Spleen (tissue), 11 donors: Measurements from ENCODE around the gene USE1. TPM values are rescaled to one million over a fixed set of nuclear protein-coding genes. Genes with fewer than 3 reads are reported as not detected.

Experiments used
- DNase-seq: peaks from one replicate; pipeline ENCODE4 v3.0.0-alpha.2; 2020
- H3K27ac ChIP-seq, 8 donors: fragments of 200-600 bp; sonication (generic) in 7 of 8; 1 replicate in 4 of 8; 2 replicates in 4 of 8; pipeline versions ENCODE4 v1.5.0 to v1.8.0; 2016 to 2021; ENCODE audit warnings: inconsistent platforms in 4 of 8, mild to moderate bottlenecking in 4 of 8, moderate library complexity in 1 of 8
- H3K27me3 ChIP-seq, 7 donors: fragments of 200-600 bp; sonication (generic) in 6 of 7; replicated peaks in 1 of 7; 1 replicate in 4 of 7; 2 replicates in 3 of 7; pipeline versions ENCODE4 v1.5.0 to v1.8.0; 2016 to 2021; ENCODE audit warnings: inconsistent platforms in 3 of 7, mild to moderate bottlenecking in 1 of 7
- H3K36me3 ChIP-seq, 6 donors: fragments of 200-600 bp; sonication (generic) in 5 of 6; 1 replicate in 4 of 6; 2 replicates in 2 of 6; pipeline versions ENCODE4 v1.5.0 to v1.8.0; 2016 to 2021; ENCODE audit warnings: inconsistent platforms in 2 of 6
- H3K4me1 ChIP-seq, 6 donors: fragments of 200-600 bp; sonication (generic) in 5 of 6; 1 replicate in 3 of 6; 2 replicates in 3 of 6; pipeline versions ENCODE4 v1.5.0 to v1.8.0; 2016 to 2021; ENCODE audit warnings: inconsistent platforms in 3 of 6
- H3K4me3 ChIP-seq, 8 donors: fragments of 200-600 bp; sonication (generic) in 7 of 8; 1 replicate in 4 of 8; 2 replicates in 4 of 8; pipeline versions ENCODE4 v1.5.0 to v1.8.0; 2016 to 2021; ENCODE audit warnings: inconsistent platforms in 4 of 8, mild to moderate bottlenecking in 4 of 8, moderate library complexity in 2 of 8
- H3K9me3 ChIP-seq, 8 donors: fragments of 200-600 bp; sonication (generic) in 7 of 8; 1 replicate in 4 of 8; 2 replicates in 4 of 8; pipeline versions ENCODE4 v1.5.0 to v1.8.0; 2016 to 2021; ENCODE audit warnings: inconsistent platforms in 4 of 8
- CTCF ChIP-seq, 11 experiments: fragments of 200-600 bp in 7 of 11; fragments of 450-650 bp in 4 of 11; sonication (generic) in 4 of 11; IDR thresholded peaks in 8 of 11; conservative IDR thresholded peaks in 3 of 11; 1 replicate in 7 of 11; 2 replicates in 4 of 11; pipeline versions ENCODE4 v1.4.0 to v1.8.0; 2016 to 2021; ENCODE audit warnings: antibody characterized with exemption in 11 of 11, inconsistent platforms in 4 of 11, mild to moderate bottlenecking in 1 of 11
- POLR2A ChIP-seq, 3 donors: fragments of 450-650 bp; IDR thresholded peaks; one replicate each; pipeline ENCODE4 v1.5.1; 2017; ENCODE audit warnings: antibody characterized with exemption in 3 of 3, mild to moderate bottlenecking in 1 of 3
- POLR2AphosphoS5 ChIP-seq, 3 donors: sonication (generic); formaldehyde crosslinking; IDR thresholded peaks; one replicate each; pipeline ENCODE4 v1.5.1; 2017; ENCODE audit warnings: antibody characterized with exemption in 3 of 3
- WGBS, 5 donors: extraction: QIAGEN DNeasy Blood & Tissue Kit in 3 of 5; methylation state at CpG; one replicate each; pipeline versions ENCODE4 v1.1.5 to v1.1.7; 2013 to 2018; 5-methylcytosine and 5-hydroxymethylcytosine counted together
- intact Hi-C: fragments of 100-400 bp; cut with DNase I; formaldehyde crosslinking; loops from one replicate; pipeline ENCODE4 v1.15.0; 2023; ENCODE audit warnings: low total_unique reads
- polyA plus RNA-seq, 3 donors: library from polyadenylated mRNA; stranded (reverse); fragments of 200-250 nt; gene quantifications; one replicate each; pipeline ENCODE4 v1.2.1, GENCODE V29; 2013
- total RNA-seq, 7 donors: library from RNA; depleted of rRNA in 3 of 7; stranded (reverse); fragments of >200 nt in 3 of 7; fragmentation: NEBNext Ultra II Directional in 4 of 7; extraction: Animal tissue kit (Norgen Biotek cat#: 25700) in 4 of 7; gene quantifications; one replicate each; pipeline versions ENCODE4 v1.1.0 to v1.2.1, GENCODE V29; 2016 to 2021
- donor health status: healthy with polysubstance abuse.
- donor health status: DM: no; HTN: no; CAD: no; lungs with moderate emphysema.
- donor health status: DM: no; HTN: no; CAD: no.
- donor health status: Bipolar disorder and iron deficiency.
- donor health status: healthy.
- donor health status: DM: no; HTN: no; CAD: no.
- donor health status: DM: yes; HTN: yes; CAD: no.

Gene USE1
- total and polyA plus RNA-seq, 10 donors: 17.2 to 74.4 (median 28.6) TPM

- H3K27me3 ChIP-seq: no peaks in the 10 kb centered on the region
- H3K9me3 ChIP-seq: no peaks in the 10 kb centered on the region
- no peak overlapping the region for H3K27ac ChIP-seq
- peaks cover 4 to 20% (median 17%) of the 10 kb centered on the region in 6 donors for H3K4me1 ChIP-seq
- intact Hi-C loops: no loop called here
- H3K4me3 ChIP-seq: no peak overlapping the region
- 94 to 98% (median 98%) methylated on average over 6 to 8 of the region's 8 CpGs for WGBS, 5 donors
- TF ChIP-seq POLR2AphosphoS5 (IDR thresholded peaks at IDR 0.05): no peak
- no peak for DNase-seq
- H3K36me3 ChIP-seq: peaks cover 0 to 43% (median 25%) of the 10 kb centered on the region in 6 donors
Observed at GRCh38 chr19:17219286-17219685, 4.1 kb downstream of the USE1 start.

DNA sequence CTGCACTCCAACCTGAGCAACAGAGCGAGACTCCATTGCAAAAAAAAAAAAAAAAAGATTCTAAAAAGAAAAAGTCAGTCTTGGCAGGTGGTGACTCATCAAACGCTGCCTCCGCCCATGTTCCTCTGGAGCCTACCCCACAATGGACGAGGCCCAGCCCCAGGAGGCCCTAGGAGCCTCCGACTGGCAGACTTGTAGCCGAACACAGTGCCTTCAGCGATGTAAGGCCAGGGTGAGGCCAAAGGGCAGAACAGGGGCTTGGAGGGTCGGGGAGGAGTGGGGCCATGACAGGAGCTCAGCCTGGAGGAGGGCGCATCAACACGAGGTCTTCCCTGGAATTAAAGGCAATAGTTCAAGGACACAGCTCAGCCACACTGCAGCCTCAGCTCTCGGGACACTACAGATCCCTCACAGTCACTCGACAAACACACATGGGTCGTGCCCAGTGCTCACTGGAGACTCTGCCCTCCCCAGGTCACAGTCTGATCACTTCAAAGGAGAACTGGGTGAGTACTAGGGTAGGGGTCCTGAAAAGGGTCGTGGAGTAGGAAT lies 5.1 kb downstream of the USE1 start:
- Histone ChIP-seq H3K36me3 (peaks cover 0 to 43% (median 25%) of the 10 kb centered on the region in 6 donors), H3K27ac (no peak overlapping the region), H3K4me1 (peaks cover 0 to 19% (median 9%) of the 10 kb centered on the region in 6 donors), H3K4me3 (no peak overlapping the region), H3K27me3 (no peaks in the 10 kb centered on the region), H3K9me3 (no peaks in the 10 kb centered on the region)
- TF ChIP-seq POLR2A (IDR thresholded peaks at IDR 0.05) (no peak), CTCF (IDR thresholded peaks at IDR 0.05 in 8 of 11, conservative IDR thresholded peaks at IDR 0.05 in 3 of 11) (no peak), POLR2AphosphoS5 (IDR thresholded peaks at IDR 0.05) (peak in 1 of 3 donors; percentile 31)
- DNase-seq: no peak
- intact Hi-C loops: no loop called here
- WGBS, 5 donors: 50 to 65% (median 62%) methylated on average over 11 to 14 of the region's 14 CpGs

- no peak for TF ChIP-seq CTCF (IDR thresholded peaks at IDR 0.05 in 8 of 11, conservative IDR thresholded peaks at IDR 0.05 in 3 of 11)
- H3K4me1 ChIP-seq: peaks cover 9 to 31% (median 19%) of the 10 kb centered on the region in 6 donors
- no peak overlapping the region for H3K4me3 ChIP-seq
- intact Hi-C loops: no loop called here
- no peak for DNase-seq
- peak overlapping the region in 1 of 8 donors; percentile 96 for H3K27ac ChIP-seq
- peaks cover 0 to 25% (median 4%) of the 10 kb centered on the region in 6 donors for H3K36me3 ChIP-seq
- WGBS, 5 donors: 85 to 94% (median 88%) methylated on average over 10 of the region's 10 CpGs
- H3K9me3 ChIP-seq: no peaks in the 10 kb centered on the region
- H3K27me3 ChIP-seq: no peaks in the 10 kb centered on the region
Observed at GRCh38 chr19:17225053-17225452, 9.9 kb downstream of the USE1 start.

DNA sequence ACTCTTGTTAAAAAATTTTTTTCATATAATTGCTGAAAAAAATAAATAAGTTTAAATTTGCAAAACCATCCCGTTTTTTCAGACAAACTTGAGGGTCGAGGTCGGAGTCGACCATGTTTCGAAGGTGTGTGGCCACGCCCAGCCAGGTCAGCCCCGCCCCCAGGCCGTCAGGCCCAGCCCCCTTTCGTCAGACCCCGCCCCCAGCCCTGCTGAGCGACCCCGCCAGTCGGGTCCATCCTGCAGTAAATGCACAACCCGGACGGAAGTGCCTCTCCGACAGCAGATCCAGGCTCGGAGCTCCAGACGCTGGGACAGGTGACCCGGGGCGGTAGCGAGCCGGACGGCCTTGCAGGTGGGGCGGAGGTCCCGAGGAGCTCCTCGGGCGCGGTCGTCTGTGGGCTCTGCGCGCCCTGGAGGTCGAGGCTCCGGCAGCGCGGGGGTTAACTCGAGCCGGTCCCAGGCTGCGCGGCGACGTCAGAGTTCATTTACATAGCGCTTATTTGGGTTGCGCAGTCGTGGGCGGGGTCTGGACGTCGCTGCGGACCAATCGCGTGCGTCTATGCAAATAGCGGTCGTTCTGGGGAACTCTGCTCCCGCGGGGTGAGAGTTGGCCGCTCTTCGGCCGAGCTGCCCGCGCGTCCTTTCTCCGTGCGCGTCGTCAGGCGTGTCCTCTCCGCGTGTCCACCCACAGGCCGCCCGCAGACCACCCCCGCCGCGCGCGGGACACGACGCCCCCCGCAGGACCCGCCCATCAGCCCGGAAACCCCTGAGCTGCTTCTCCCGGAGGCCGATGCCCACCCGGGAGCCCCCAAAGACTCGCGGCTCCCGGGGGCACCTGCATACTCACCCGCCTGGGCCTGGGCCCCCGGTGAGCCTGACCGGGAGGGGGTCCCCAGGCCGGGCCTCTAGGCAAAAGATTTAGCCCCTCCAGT lies 11.1 kb downstream of the USE1 start, which contains the start of gene OCEL1:
OCEL1 (plus strand) TSS at position 225 of the 932 bp plus-strand sequence; CDS start at position 247, 22 bp downstream.
- H3K4me1 ChIP-seq: peaks cover 9 to 31% (median 19%) of the 10 kb centered on the region in 6 donors
- peak; percentile 98 for DNase-seq
- peak in 2 of 11 experiments; percentile 17 to 40 for TF ChIP-seq CTCF (IDR thresholded peaks at IDR 0.05 in 8 of 11, conservative IDR thresholded peaks at IDR 0.05 in 3 of 11)
- TF ChIP-seq POLR2A (IDR thresholded peaks at IDR 0.05): peak in 2 of 3 donors; percentile 24 to 38
- TF ChIP-seq POLR2AphosphoS5 (IDR thresholded peaks at IDR 0.05): peak; percentile 89 to 96 (median 90)
- intact Hi-C loops: no loop called here
- H3K4me3 ChIP-seq: peak within 1 kb of the TSS; percentile 62 to 91 (median 72)
- H3K27me3 ChIP-seq: no peaks in the 10 kb centered on the region
- peaks cover 0 to 34% (median 4%) of the 10 kb centered on the region in 6 donors for H3K36me3 ChIP-seq
- H3K27ac ChIP-seq: peak within 1 kb of the TSS; percentile 86 to 98 (median 96)
- no peaks in the 10 kb centered on the region for H3K9me3 ChIP-seq
- WGBS, 5 donors: 1 to 2% (median 1%) methylated on average over 7 to 90 of the region's 90 CpGs
